Measurements from ENCODE around the gene MYNN. TPM values are rescaled to one million over a fixed set of nuclear protein-coding genes. Genes with fewer than 3 reads are reported as not detected.

Gene MYNN
- total and polyA plus RNA-seq, 9 donors = 17.2 to 23.4 (median 19.6) TPM

DNA sequence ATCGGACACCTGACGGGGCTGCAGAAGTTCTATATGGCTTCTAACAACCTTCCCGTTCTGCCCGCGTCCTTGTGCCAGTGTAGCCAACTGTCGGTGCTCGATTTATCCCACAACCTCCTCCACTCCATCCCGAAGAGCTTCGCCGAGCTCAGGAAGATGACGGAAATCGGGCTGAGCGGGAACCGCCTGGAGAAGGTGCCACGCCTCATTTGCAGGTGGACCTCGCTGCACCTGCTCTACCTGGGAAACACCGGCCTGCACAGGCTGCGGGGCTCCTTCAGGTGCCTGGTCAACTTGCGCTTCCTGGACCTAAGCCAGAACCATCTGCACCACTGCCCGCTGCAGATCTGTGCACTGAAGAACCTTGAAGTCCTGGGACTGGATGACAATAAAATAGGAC, 49.3 kb downstream of the MYNN start:
- H3K27me3 ChIP-seq (ENCODE audit: control insufficient read depth, insufficient read depth, low read length) = peaks cover 2% of the 10 kb centered on the region
- no peaks in the 10 kb centered on the region for H3K4me1 ChIP-seq (ENCODE audit: control insufficient read depth, insufficient read depth, low read length)
- no peak for DNase-seq
- H3K9me3 ChIP-seq (replicated peaks; ENCODE audit: control insufficient read depth, low read depth, low read length) = no peaks in the 10 kb centered on the region
- 95% methylated on average over 19 of the region's 20 CpGs for WGBS (ENCODE audit: insufficient coverage)
- no peak overlapping the region for H3K4me3 ChIP-seq (ENCODE audit: low read length)
- H3K36me3 ChIP-seq (ENCODE audit: control insufficient read depth, insufficient read depth, low read length) = no peaks in the 10 kb centered on the region
- no peak overlapping the region for H3K27ac ChIP-seq (ENCODE audit: low read length)

- no peak for DNase-seq
- no CpG with 5 or more reads among the region's 6 CpGs for WGBS (ENCODE audit: insufficient coverage)
- Histone ChIP-seq H3K27me3 (ENCODE audit: control insufficient read depth, insufficient read depth, low read length) (peaks cover 2% of the 10 kb centered on the region), H3K9me3 (replicated peaks; ENCODE audit: control insufficient read depth, low read depth, low read length) (no peaks in the 10 kb centered on the region), H3K4me3 (ENCODE audit: low read length) (no peak overlapping the region), H3K4me1 (ENCODE audit: control insufficient read depth, insufficient read depth, low read length) (no peaks in the 10 kb centered on the region), H3K36me3 (ENCODE audit: control insufficient read depth, insufficient read depth, low read length) (no peaks in the 10 kb centered on the region), H3K27ac (ENCODE audit: low read length) (no peak overlapping the region)
Observed at GRCh38 chr3:169822983-169823382, 49.8 kb downstream of the MYNN start.

- WGBS (ENCODE audit: insufficient coverage) = no CpG with 5 or more reads among the region's 3 CpGs
- no peaks in the 10 kb centered on the region for H3K9me3 ChIP-seq (replicated peaks; ENCODE audit: control insufficient read depth, low read depth, low read length)
- no peaks in the 10 kb centered on the region for H3K4me1 ChIP-seq (ENCODE audit: control insufficient read depth, insufficient read depth, low read length)
- H3K27me3 ChIP-seq (ENCODE audit: control insufficient read depth, insufficient read depth, low read length) = peaks cover 2% of the 10 kb centered on the region
- H3K27ac ChIP-seq (ENCODE audit: low read length) = no peak overlapping the region
- H3K36me3 ChIP-seq (ENCODE audit: control insufficient read depth, insufficient read depth, low read length) = no peaks in the 10 kb centered on the region
- no peak overlapping the region for H3K4me3 ChIP-seq (ENCODE audit: low read length)
- no peak for DNase-seq
Observed at GRCh38 chr3:169825316-169825715, 52.1 kb downstream of the MYNN start.

GRCh38 chr3:169827712-169828111, 54.5 kb downstream of the MYNN start:
- Histone ChIP-seq H3K9me3 (replicated peaks; ENCODE audit: control insufficient read depth, low read depth, low read length) (no peaks in the 10 kb centered on the region), H3K27me3 (ENCODE audit: control insufficient read depth, insufficient read depth, low read length) (no peaks in the 10 kb centered on the region), H3K27ac (ENCODE audit: low read length) (no peak overlapping the region), H3K36me3 (ENCODE audit: control insufficient read depth, insufficient read depth, low read length) (no peaks in the 10 kb centered on the region), H3K4me1 (ENCODE audit: control insufficient read depth, insufficient read depth, low read length) (no peaks in the 10 kb centered on the region), H3K4me3 (ENCODE audit: low read length) (no peak overlapping the region)
- DNase-seq = no peak
- WGBS (ENCODE audit: insufficient coverage) = 93% methylated on average over 3 of the region's 4 CpGs

GRCh38 chr3:169835533-169835932, 62.3 kb downstream of the MYNN start:
- H3K4me3 ChIP-seq (ENCODE audit: low read length) = no peak overlapping the region
- H3K27me3 ChIP-seq (ENCODE audit: control insufficient read depth, insufficient read depth, low read length) = no peaks in the 10 kb centered on the region
- no peaks in the 10 kb centered on the region for H3K4me1 ChIP-seq (ENCODE audit: control insufficient read depth, insufficient read depth, low read length)
- 62% methylated on average over 1 of the region's 1 CpG for WGBS (ENCODE audit: insufficient coverage)
- H3K9me3 ChIP-seq (replicated peaks; ENCODE audit: control insufficient read depth, low read depth, low read length) = no peaks in the 10 kb centered on the region
- no peak overlapping the region for H3K27ac ChIP-seq (ENCODE audit: low read length)
- DNase-seq = no peak
- no peaks in the 10 kb centered on the region for H3K36me3 ChIP-seq (ENCODE audit: control insufficient read depth, insufficient read depth, low read length)

- no peaks in the 10 kb centered on the region for H3K9me3 ChIP-seq (replicated peaks; ENCODE audit: control insufficient read depth, low read depth, low read length)
- H3K4me1 ChIP-seq (ENCODE audit: control insufficient read depth, insufficient read depth, low read length) = no peaks in the 10 kb centered on the region
- H3K36me3 ChIP-seq (ENCODE audit: control insufficient read depth, insufficient read depth, low read length) = no peaks in the 10 kb centered on the region
- H3K27ac ChIP-seq (ENCODE audit: low read length) = no peak overlapping the region
- no peaks in the 10 kb centered on the region for H3K27me3 ChIP-seq (ENCODE audit: control insufficient read depth, insufficient read depth, low read length)
- 71% methylated on average over 4 of the region's 5 CpGs for WGBS (ENCODE audit: insufficient coverage)
- H3K4me3 ChIP-seq (ENCODE audit: low read length) = no peak overlapping the region
- no peak for DNase-seq
Observed at GRCh38 chr3:169836078-169836941, 63.1 kb downstream of the MYNN start.

DNA sequence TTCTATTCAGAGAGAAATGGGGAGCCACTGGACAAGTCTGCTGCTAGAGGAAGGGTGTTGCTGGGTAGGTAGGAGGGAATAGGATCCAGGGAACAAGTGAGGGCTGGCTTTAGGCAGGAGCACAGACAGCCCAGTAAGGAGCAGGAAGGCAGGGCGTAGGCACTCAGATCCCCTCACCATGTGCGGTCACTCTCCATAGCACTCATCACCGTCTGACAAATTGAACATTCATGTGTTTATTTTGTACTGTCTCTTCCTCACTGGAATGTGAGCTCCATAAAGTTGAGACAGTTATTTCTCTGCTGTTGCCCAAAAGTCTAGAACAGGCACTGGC, 63.7 kb downstream of the MYNN start:
- H3K4me1 ChIP-seq (ENCODE audit: control insufficient read depth, insufficient read depth, low read length) = no peaks in the 10 kb centered on the region
- no peaks in the 10 kb centered on the region for H3K36me3 ChIP-seq (ENCODE audit: control insufficient read depth, insufficient read depth, low read length)
- H3K27ac ChIP-seq (ENCODE audit: low read length) = no peak overlapping the region
- H3K9me3 ChIP-seq (replicated peaks; ENCODE audit: control insufficient read depth, low read depth, low read length) = no peaks in the 10 kb centered on the region
- H3K4me3 ChIP-seq (ENCODE audit: low read length) = no peak overlapping the region
- DNase-seq = no peak
- WGBS (ENCODE audit: insufficient coverage) = no CpG with 5 or more reads among the region's 3 CpGs
- no peaks in the 10 kb centered on the region for H3K27me3 ChIP-seq (ENCODE audit: control insufficient read depth, insufficient read depth, low read length)

- no peak for DNase-seq
- no CpG with 5 or more reads among the region's 1 CpG for WGBS (ENCODE audit: insufficient coverage)
- Histone ChIP-seq H3K4me1 (ENCODE audit: control insufficient read depth, insufficient read depth, low read length) (no peaks in the 10 kb centered on the region), H3K27me3 (ENCODE audit: control insufficient read depth, insufficient read depth, low read length) (no peaks in the 10 kb centered on the region), H3K4me3 (ENCODE audit: low read length) (no peak overlapping the region), H3K36me3 (ENCODE audit: control insufficient read depth, insufficient read depth, low read length) (no peaks in the 10 kb centered on the region), H3K9me3 (replicated peaks; ENCODE audit: control insufficient read depth, low read depth, low read length) (no peaks in the 10 kb centered on the region), H3K27ac (ENCODE audit: low read length) (no peak overlapping the region)
Observed at GRCh38 chr3:169838511-169839030, 65.4 kb downstream of the MYNN start.

Other genes with a start within 250 kb of the MYNN start
- 17.6 TPM for gene MECOM, start 109.7 kb upstream of the MYNN start, total RNA-seq
- gene MECOM, start 109.7 kb upstream of the MYNN start, polyA plus RNA-seq (ENCODE audit: insufficient read depth in 1 of 8, insufficient read length in 8 of 8, low replicate concordance in 1 of 8) = 10 to 100 TPM; 11.3 to 15.5 (median 12.6) TPM
- gene TERC, start 8.3 kb upstream of the MYNN start, total RNA-seq = 23.7 TPM
- gene TERC, start 8.3 kb upstream of the MYNN start, polyA plus RNA-seq (ENCODE audit: insufficient read depth in 1 of 8, insufficient read length in 8 of 8, low replicate concordance in 1 of 8) = under 1 TPM in 3 of 8 donors, not detected in 5; 0.33 to 0.37 (median 0.36) TPM
- 3.4 TPM for gene ACTRT3, start 3.8 kb upstream of the MYNN start, total RNA-seq
- gene ACTRT3, start 3.8 kb upstream of the MYNN start, polyA plus RNA-seq (ENCODE audit: insufficient read depth in 1 of 8, insufficient read length in 8 of 8, low replicate concordance in 1 of 8) = 1 to 10 TPM; 2.0 to 4.1 (median 3.2) TPM
- 0.09 TPM for gene LRRIQ4, start 39.5 kb downstream of the MYNN start, total RNA-seq
- under 1 TPM in 6 of 8 donors, not detected in 2; 0.07 to 0.13 (median 0.12) TPM for gene LRRIQ4, start 39.5 kb downstream of the MYNN start, polyA plus RNA-seq (ENCODE audit: insufficient read depth in 1 of 8, insufficient read length in 8 of 8, low replicate concordance in 1 of 8)
- 4.3 TPM for gene LRRC34, start 39.5 kb downstream of the MYNN start, total RNA-seq
- 1 to 10 TPM; 2.8 to 5.9 (median 3.7) TPM for gene LRRC34, start 39.5 kb downstream of the MYNN start, polyA plus RNA-seq (ENCODE audit: insufficient read depth in 1 of 8, insufficient read length in 8 of 8, low replicate concordance in 1 of 8)
- gene LRRC31, start 96.5 kb downstream of the MYNN start, total RNA-seq = not detected
- gene LRRC31, start 96.5 kb downstream of the MYNN start, polyA plus RNA-seq (ENCODE audit: insufficient read depth in 1 of 8, insufficient read length in 8 of 8, low replicate concordance in 1 of 8) = under 1 TPM in 1 of 8 donors, not detected in 7; 0.21 TPM
- gene SAMD7, start 138.2 kb downstream of the MYNN start, total RNA-seq = not detected
- gene SAMD7, start 138.2 kb downstream of the MYNN start, polyA plus RNA-seq (ENCODE audit: insufficient read depth in 1 of 8, insufficient read length in 8 of 8, low replicate concordance in 1 of 8) = under 1 TPM in 1 of 8 donors, not detected in 7; 0.14 TPM
- gene SEC62, start 193.4 kb downstream of the MYNN start, total RNA-seq = 53.7 TPM
- gene SEC62, start 193.4 kb downstream of the MYNN start, polyA plus RNA-seq (ENCODE audit: insufficient read depth in 1 of 8, insufficient read length in 8 of 8, low replicate concordance in 1 of 8) = 10 to 100 TPM; 56.8 to 96.2 (median 72.3) TPM

Measured in muscle of leg (tissue), 11 donors.